Smooth muscle cell (in vitro differentiated cells): ENCODE data around the gene GFPT2. TPM values are rescaled to one million over a fixed set of nuclear protein-coding genes. Genes with fewer than 3 reads are reported as not detected.
A peak's percentile ranks its signal among the peaks of the same experiment; 100 is the strongest.

Experiments
- DNase-seq: peaks from one replicate; lab custom pipeline; 2025; ENCODE audit not compliant: unreplicated experiment; lab: John Stamatoyannopoulos, UW
- H2AFZ ChIP-seq: fragments of 200-600 bp; sonication (generic); 2 replicates; pipeline ENCODE4 v1.6.0; 2016; ENCODE audit warnings: antibody characterized with exemption, low read depth, mild to moderate bottlenecking
- H3F3A ChIP-seq: fragments of 200-600 bp; sonication (generic); 2 replicates; pipeline ENCODE4 v1.6.0; 2017; ENCODE audit warnings: antibody characterized with exemption, low read depth
- H3K27ac ChIP-seq: fragments of 200-600 bp; sonication (generic); 2 replicates; pipeline ENCODE4 v1.5.1; 2016; ENCODE audit warnings: low read depth, mild to moderate bottlenecking
- H3K27me3 ChIP-seq: fragments of 200-600 bp; sonication (generic); 2 replicates; pipeline ENCODE4 v1.6.1; 2016; ENCODE audit warnings: low read depth, mild to moderate bottlenecking
- H3K36me3 ChIP-seq: fragments of 200-600 bp; sonication (generic); 2 replicates; pipeline ENCODE4 v1.5.1; 2016; ENCODE audit warnings: low read depth
- H3K4me1 ChIP-seq: fragments of 200-600 bp; sonication (generic); 2 replicates; pipeline ENCODE4 v1.5.1; 2016; ENCODE audit warnings: low read depth
- H3K4me2 ChIP-seq: fragments of 200-600 bp; sonication (generic); 2 replicates; pipeline ENCODE4 v1.6.0; 2016; ENCODE audit warnings: mild to moderate bottlenecking
- H3K4me3 ChIP-seq: fragments of 200-600 bp; sonication (generic); 2 replicates; pipeline ENCODE4 v1.5.1; 2016; ENCODE audit warnings: mild to moderate bottlenecking
- H3K79me2 ChIP-seq: fragments of 200-600 bp; sonication (generic); 2 replicates; pipeline ENCODE4 v1.6.0; 2016; ENCODE audit warnings: low read depth, mild to moderate bottlenecking
- H3K9ac ChIP-seq: fragments of 200-600 bp; sonication (generic); 2 replicates; pipeline ENCODE4 v1.6.0; 2016; ENCODE audit warnings: low read depth
- H3K9me3 ChIP-seq: fragments of 200-600 bp; sonication (generic); replicated peaks from 2 replicates; pipeline ENCODE4 v1.5.1; 2016; ENCODE audit warnings: low read depth
- H4K20me1 ChIP-seq: fragments of 200-600 bp; sonication (generic); 2 replicates; pipeline ENCODE4 v1.6.0; 2016; ENCODE audit warnings: low read depth
- CTCF ChIP-seq: fragments of 200-600 bp; sonication (generic); IDR thresholded peaks from 2 replicates; pipeline ENCODE4 v1.5.1; 2017; ENCODE audit warnings: borderline replicate concordance, mild to moderate bottlenecking, antibody characterized with exemption; ENCODE audit not compliant: insufficient read depth, poor library complexity, severe bottlenecking
- WGBS: methylation state at CpG from one replicate; pipeline ENCODE4 v1.1.7; 2016; ENCODE audit warnings: low lambda C conversion rate; 5-methylcytosine and 5-hydroxymethylcytosine counted together
- polyA plus RNA-seq: library from polyadenylated mRNA; unstranded; fragments of >200 nt; fragmentation: Nextera tagmentation; extraction: Ambion mirVana; gene quantifications from 2 replicates; pipeline ENCODE4 v1.2.1, GENCODE V29; 2016
- total RNA-seq: library from RNA; depleted of rRNA; stranded (reverse); fragments of >200 nt; gene quantifications from 2 replicates; pipeline ENCODE4 v1.2.3, GENCODE V29; 2014

The GFPT2 gene
- 137 and 168 TPM in 2 replicates for total RNA-seq
- 163 and 243 TPM in 2 replicates for polyA plus RNA-seq

DNA sequence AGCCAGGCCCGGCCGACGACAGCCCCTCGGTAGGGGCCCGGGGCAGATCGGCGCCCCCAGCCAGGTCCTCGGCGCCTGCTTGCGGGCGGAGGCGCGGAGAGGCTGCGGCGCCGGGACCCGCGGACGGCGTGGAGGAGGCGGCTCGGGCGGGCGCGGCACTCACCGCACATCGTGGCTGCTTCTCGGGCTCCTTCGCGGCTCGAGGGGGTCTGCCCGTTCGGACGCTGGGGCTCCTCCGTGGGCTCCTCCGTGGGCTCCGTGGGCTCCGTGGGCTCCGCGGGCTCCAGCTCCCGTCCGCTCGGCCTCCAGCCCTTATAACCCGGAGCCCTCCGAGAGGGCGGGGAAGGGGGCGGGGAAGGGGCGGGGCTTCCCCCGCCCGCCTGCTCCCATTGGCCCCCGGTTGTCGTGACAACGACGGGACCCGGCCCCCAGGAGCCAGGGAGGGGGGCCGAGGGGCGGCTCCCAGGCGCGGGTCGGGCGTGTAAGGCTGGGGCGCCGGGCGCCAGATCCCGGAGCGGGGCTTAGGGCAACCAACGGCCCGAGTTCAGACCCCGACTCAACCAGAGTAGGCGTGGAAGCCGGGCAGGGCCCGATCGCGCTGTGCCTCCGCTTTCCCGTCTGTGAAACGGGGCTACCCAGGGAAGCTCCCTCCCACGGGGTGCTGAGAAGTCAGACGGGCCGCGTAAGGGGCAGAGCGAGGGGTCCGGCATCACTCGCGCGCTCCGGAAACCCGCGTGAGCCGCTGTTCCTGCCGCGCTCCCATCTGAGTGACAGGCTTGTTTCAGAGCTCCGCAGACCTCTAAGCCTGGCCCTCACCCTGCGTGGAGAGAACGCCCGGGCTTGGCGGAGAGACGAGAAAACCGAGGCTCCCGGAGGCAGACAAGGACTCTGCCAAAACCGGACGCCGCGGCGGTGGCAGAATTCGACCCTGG is at the start of gene GFPT2:
GFPT2 (minus strand) TSS at position 289 of the 932 bp plus-strand sequence; CDS start at position 170, 119 bp downstream.
- TF ChIP-seq CTCF: no peak
- H3F3A ChIP-seq: no peaks in the 10 kb centered on the region
- WGBS: under 1% methylated on average over 84 of the region's 106 CpGs
- H3K27ac ChIP-seq: peak within 1 kb of the TSS; percentile 66
- peaks cover 39% of the 10 kb centered on the region for H3K4me1 ChIP-seq
- peaks cover 48% of the 10 kb centered on the region for H3K79me2 ChIP-seq
- peak within 1 kb of the TSS; percentile 62 for H3K4me3 ChIP-seq
- DNase-seq: peak; percentile 77
- H3K27me3 ChIP-seq: peaks cover 5% of the 10 kb centered on the region
- H2AFZ ChIP-seq: peak within 1 kb of the TSS; percentile 70
- H4K20me1 ChIP-seq: peaks cover 48% of the 10 kb centered on the region
- H3K4me2 ChIP-seq: peak within 1 kb of the TSS; percentile 97
- no peaks in the 10 kb centered on the region for H3K9me3 ChIP-seq
- H3K9ac ChIP-seq: peak within 1 kb of the TSS; percentile 91
- no peaks in the 10 kb centered on the region for H3K36me3 ChIP-seq

GRCh38 chr5:180402716-180403115 is 49.6 kb upstream of the GFPT2 start:
- Histone ChIP-seq H4K20me1 (no peaks in the 10 kb centered on the region), H3K4me3 (no peak overlapping the region), H3F3A (no peaks in the 10 kb centered on the region), H3K27ac (no peak overlapping the region), H3K9ac (no peak overlapping the region), H3K36me3 (no peaks in the 10 kb centered on the region), H2AFZ (no peak overlapping the region), H3K9me3 (no peaks in the 10 kb centered on the region), H3K4me2 (no peak overlapping the region), H3K27me3 (no peaks in the 10 kb centered on the region), H3K4me1 (no peaks in the 10 kb centered on the region), H3K79me2 (no peaks in the 10 kb centered on the region)
- DNase-seq: no peak
- TF ChIP-seq CTCF: no peak
- WGBS: 96% methylated on average over 13 of the region's 13 CpGs

GRCh38 chr5:180401229-180401907 is 48.2 kb upstream of the GFPT2 start:
- H3F3A ChIP-seq: no peaks in the 10 kb centered on the region
- no peak for TF ChIP-seq CTCF
- no peaks in the 10 kb centered on the region for H4K20me1 ChIP-seq
- H3K27ac ChIP-seq: no peak overlapping the region
- no peak overlapping the region for H2AFZ ChIP-seq
- H3K9me3 ChIP-seq: no peaks in the 10 kb centered on the region
- no peaks in the 10 kb centered on the region for H3K27me3 ChIP-seq
- 90% methylated on average over 11 of the region's 11 CpGs for WGBS
- DNase-seq: no peak
- H3K4me2 ChIP-seq: no peak overlapping the region
- no peaks in the 10 kb centered on the region for H3K4me1 ChIP-seq
- no peaks in the 10 kb centered on the region for H3K36me3 ChIP-seq
- H3K79me2 ChIP-seq: no peaks in the 10 kb centered on the region
- H3K9ac ChIP-seq: no peak overlapping the region
- no peak overlapping the region for H3K4me3 ChIP-seq
